Measurements from ENCODE around the gene SPAG16.

Gene SPAG16

GRCh38 chr2:214203744-214204289 is 919.6 kb downstream of the SPAG16 start:
- no peak for DNase-seq

GRCh38 chr2:214215107-214215506 is 930.8 kb downstream of the SPAG16 start:
- no peak for DNase-seq

- DNase-seq, result no peak
Observed at GRCh38 chr2:214217136-214217535, 932.9 kb downstream of the SPAG16 start.

GRCh38 chr2:214217599-214217998 is 933.3 kb downstream of the SPAG16 start:
- no peak for DNase-seq

GRCh38 chr2:214220251-214220650 is 936.0 kb downstream of the SPAG16 start:
- DNase-seq, result no peak

- no peak for DNase-seq
Observed at GRCh38 chr2:214226061-214226460, 941.8 kb downstream of the SPAG16 start.

GRCh38 chr2:214232271-214232670 is 948.0 kb downstream of the SPAG16 start:
- DNase-seq, result no peak

GRCh38 chr2:214233164-214233563 is 948.9 kb downstream of the SPAG16 start:
- no peak for DNase-seq

GRCh38 chr2:214242797-214243196 is 958.5 kb downstream of the SPAG16 start:
- no peak for DNase-seq

GRCh38 chr2:214244847-214245246 is 960.6 kb downstream of the SPAG16 start:
- DNase-seq, result no peak

- DNase-seq, result no peak
Observed at GRCh38 chr2:214246417-214246816, 962.2 kb downstream of the SPAG16 start.

- no peak for DNase-seq
Observed at GRCh38 chr2:214247531-214247930, 963.3 kb downstream of the SPAG16 start.

GRCh38 chr2:214255046-214255445 is 970.8 kb downstream of the SPAG16 start:
- no peak for DNase-seq

- DNase-seq, result no peak
Observed at GRCh38 chr2:214261683-214262082, 977.4 kb downstream of the SPAG16 start.

GRCh38 chr2:214264171-214264570 is 979.9 kb downstream of the SPAG16 start:
- no peak for DNase-seq

GRCh38 chr2:214265991-214266489 is 981.8 kb downstream of the SPAG16 start:
- DNase-seq, result no peak

- DNase-seq, result no peak
Observed at GRCh38 chr2:214277880-214278279, 993.6 kb downstream of the SPAG16 start.

GRCh38 chr2:214286011-214286410 is 1001.7 kb downstream of the SPAG16 start:
- DNase-seq, result no peak

GRCh38 chr2:214293593-214293992 is 1009.3 kb downstream of the SPAG16 start:
- no peak for DNase-seq

- no peak for DNase-seq
Observed at GRCh38 chr2:214294426-214294825, 1010.2 kb downstream of the SPAG16 start.

- no peak for DNase-seq
Observed at GRCh38 chr2:214297423-214297822, 1013.2 kb downstream of the SPAG16 start.

- DNase-seq, result no peak
Observed at GRCh38 chr2:214310319-214310718, 1026.1 kb downstream of the SPAG16 start.

GRCh38 chr2:214311031-214311533 is 1026.8 kb downstream of the SPAG16 start:
- no peak for DNase-seq

- no peak for DNase-seq
Observed at GRCh38 chr2:214311931-214312749, 1027.9 kb downstream of the SPAG16 start.
